Measurements from ENCODE around the gene SSBP4. TPM values are rescaled to one million over a fixed set of nuclear protein-coding genes. Genes with fewer than 3 reads are reported as not detected.

Gene SSBP4
- total RNA-seq, 1 experiment from 2014 or later = 51.2 TPM

DNA sequence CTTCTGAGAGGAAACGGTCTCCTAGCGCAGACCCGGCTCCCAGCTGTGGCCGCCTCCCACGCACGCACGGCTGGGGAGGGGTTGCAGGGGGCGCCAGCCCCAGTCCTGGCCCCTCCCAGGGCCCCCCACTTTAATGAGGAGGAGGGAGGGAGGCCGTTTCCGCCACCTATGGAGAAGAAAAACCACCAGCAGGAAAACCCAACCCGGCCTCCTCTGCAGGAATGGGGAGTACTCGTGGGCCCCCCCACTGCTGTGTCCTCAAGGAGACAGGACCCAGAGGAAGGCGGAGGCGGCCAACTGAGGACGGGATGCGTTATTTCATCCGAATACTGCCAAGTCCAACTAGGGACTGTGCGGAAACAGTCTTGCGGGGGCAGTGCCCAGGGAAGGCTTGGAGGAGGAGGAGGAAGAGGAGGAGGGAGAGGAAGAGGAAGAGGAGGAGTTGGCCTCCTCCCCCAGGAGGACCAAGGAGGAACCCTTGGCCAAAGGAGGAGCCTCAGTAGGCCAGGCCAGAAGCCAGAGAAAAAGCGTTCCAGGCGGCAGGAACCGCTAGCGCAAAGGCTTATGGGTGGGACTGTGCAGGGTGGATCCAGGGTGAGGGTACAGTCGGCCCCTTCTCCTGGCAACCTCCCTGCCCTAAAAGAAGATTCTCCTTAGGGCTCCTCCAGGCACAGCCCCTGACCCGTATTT, 3.9 kb upstream of the SSBP4 start:
- ChIA-PET POLR2A (interaction anchor here (1.1 to 1.5 kb wide), 3 partner anchors 16 to 136 kb away, joined by 3 to 11 read pairs (median 5); no protein-coding TSS in a partner anchor), CTCF (interaction anchor here (0.6 to 9.7 kb wide), 12 partner anchors 13 to 205 kb away, joined by 3 to 106 read pairs (median 4); partner anchors contain the start of genes GDF15, LRRC25 and LSM4)
- Mint-ChIP-seq H3K27ac (no peak overlapping the region), H3K36me3 (no peaks in the 10 kb centered on the region), H3K4me1 (peaks cover 30% of the 10 kb centered on the region), H3K9me3 (no peaks in the 10 kb centered on the region), H3K27me3 (ENCODE audit: low read depth) (peaks cover 33% of the 10 kb centered on the region), H3K4me3 (peak overlapping the region; percentile 25; the same call in 1 of the 2 replicates)
- no peak for DNase-seq (ENCODE audit: low spot score)
- no peak for ATAC-seq
- TF ChIP-seq PRRX2 (CRISPR knock-in tag; IDR thresholded peaks at IDR 0.05) (no peak), ZNF263 (CRISPR knock-in tag; IDR thresholded peaks at IDR 0.05; ENCODE audit: low read depth) (peak; percentile 92)

- Mint-ChIP-seq H3K27me3 (ENCODE audit: low read depth) (peaks cover 36% of the 10 kb centered on the region), H3K27ac (peak overlapping the region; percentile 79; the same call in 1 of the 2 replicates), H3K4me3 (peak overlapping the region; percentile 80), H3K36me3 (no peaks in the 10 kb centered on the region), H3K4me1 (peaks cover 27% of the 10 kb centered on the region), H3K9me3 (no peaks in the 10 kb centered on the region)
- POLR2A ChIA-PET = interaction anchor here (0.6 to 1.8 kb wide), 6 partner anchors 18 to 184 kb away, joined by 3 to 13 read pairs (median 4); partner anchors contain the start of genes JUND and UBA52
- CTCF ChIA-PET = interaction anchor here (0.6 to 9.7 kb wide), 21 partner anchors 12 to 304 kb away, joined by 3 to 94 read pairs (median 4); partner anchors contain the start of genes GDF15 and PGPEP1
- TF ChIP-seq, protein P1, sequence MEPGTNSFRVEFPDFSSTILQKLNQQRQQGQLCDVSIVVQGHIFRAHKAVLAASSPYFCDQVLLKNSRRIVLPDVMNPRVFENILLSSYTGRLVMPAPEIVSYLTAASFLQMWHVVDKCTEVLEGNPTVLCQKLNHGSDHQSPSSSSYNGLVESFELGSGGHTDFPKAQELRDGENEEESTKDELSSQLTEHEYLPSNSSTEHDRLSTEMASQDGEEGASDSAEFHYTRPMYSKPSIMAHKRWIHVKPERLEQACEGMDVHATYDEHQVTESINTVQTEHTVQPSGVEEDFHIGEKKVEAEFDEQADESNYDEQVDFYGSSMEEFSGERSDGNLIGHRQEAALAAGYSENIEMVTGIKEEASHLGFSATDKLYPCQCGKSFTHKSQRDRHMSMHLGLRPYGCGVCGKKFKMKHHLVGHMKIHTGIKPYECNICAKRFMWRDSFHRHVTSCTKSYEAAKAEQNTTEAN (CRISPR knock-in tag; IDR thresholded peaks at IDR 0.05) = no peak
- TF ChIP-seq MAX (CRISPR knock-in tag; IDR thresholded peaks at IDR 0.05) (0 out of 2 replicates have a peak, but pooled peaks have one; percentile 62), TP53 (CRISPR knock-in tag; IDR thresholded peaks at IDR 0.05) (0 out of 2 replicates have a peak, but pooled peaks have one; percentile 50), SP1 (CRISPR knock-in tag; conservative IDR thresholded peaks at IDR 0.05) (0 out of 2 replicates have a peak, but pooled peaks have one; percentile 9), ETV6 (CRISPR knock-in tag; IDR thresholded peaks at IDR 0.05) (no peak), ARID4B (CRISPR knock-in tag; IDR thresholded peaks at IDR 0.05; ENCODE audit: borderline replicate concordance) (peak; percentile 21; the same call in 1 of the 2 replicates)
- TF ChIP-seq, protein P2, sequence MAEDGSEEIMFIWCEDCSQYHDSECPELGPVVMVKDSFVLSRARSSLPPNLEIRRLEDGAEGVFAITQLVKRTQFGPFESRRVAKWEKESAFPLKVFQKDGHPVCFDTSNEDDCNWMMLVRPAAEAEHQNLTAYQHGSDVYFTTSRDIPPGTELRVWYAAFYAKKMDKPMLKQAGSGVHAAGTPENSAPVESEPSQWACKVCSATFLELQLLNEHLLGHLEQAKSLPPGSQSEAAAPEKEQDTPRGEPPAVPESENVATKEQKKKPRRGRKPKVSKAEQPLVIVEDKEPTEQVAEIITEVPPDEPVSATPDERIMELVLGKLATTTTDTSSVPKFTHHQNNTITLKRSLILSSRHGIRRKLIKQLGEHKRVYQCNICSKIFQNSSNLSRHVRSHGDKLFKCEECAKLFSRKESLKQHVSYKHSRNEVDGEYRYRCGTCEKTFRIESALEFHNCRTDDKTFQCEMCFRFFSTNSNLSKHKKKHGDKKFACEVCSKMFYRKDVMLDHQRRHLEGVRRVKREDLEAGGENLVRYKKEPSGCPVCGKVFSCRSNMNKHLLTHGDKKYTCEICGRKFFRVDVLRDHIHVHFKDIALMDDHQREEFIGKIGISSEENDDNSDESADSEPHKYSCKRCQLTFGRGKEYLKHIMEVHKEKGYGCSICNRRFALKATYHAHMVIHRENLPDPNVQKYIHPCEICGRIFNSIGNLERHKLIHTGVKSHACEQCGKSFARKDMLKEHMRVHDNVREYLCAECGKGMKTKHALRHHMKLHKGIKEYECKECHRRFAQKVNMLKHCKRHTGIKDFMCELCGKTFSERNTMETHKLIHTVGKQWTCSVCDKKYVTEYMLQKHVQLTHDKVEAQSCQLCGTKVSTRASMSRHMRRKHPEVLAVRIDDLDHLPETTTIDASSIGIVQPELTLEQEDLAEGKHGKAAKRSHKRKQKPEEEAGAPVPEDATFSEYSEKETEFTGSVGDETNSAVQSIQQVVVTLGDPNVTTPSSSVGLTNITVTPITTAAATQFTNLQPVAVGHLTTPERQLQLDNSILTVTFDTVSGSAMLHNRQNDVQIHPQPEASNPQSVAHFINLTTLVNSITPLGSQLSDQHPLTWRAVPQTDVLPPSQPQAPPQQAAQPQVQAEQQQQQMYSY (CRISPR knock-in tag; IDR thresholded peaks at IDR 0.05) = no peak
- ATAC-seq (peak; percentile 47), DNase-seq (ENCODE audit: low spot score) (peak; percentile 88)
Measured at GRCh38 chr19:18416778-18417249, 2.4 kb upstream of the SSBP4 start.

Measured in WTC11 (cell line).